Esophagus squamous epithelium (tissue), 5 donors: ENCODE measurements around the gene GABRG2. TPM values are rescaled to one million over a fixed set of nuclear protein-coding genes. Genes with fewer than 3 reads are reported as not detected.

Experiments used
- DNase-seq: peaks from one replicate; lab custom pipeline; 2025; lab: John Stamatoyannopoulos, UW
- H3K27ac ChIP-seq, 4 donors: fragments of 200-600 bp; sonication (generic); one replicate each; pipeline ENCODE4 v1.5.1; 2016 to 2019; ENCODE audit warnings: mild to moderate bottlenecking in 1 of 4
- H3K27me3 ChIP-seq, 4 donors: fragments of 200-600 bp; sonication (generic); 1 replicate in 3 of 4; 2 replicates in 1 of 4; pipeline versions ENCODE4 v1.5.1 to v1.6.0; 2017 to 2021; ENCODE audit warnings: antibody characterized with exemption in 1 of 4
- H3K36me3 ChIP-seq, 3 donors: fragments of 200-600 bp; sonication (generic); one replicate each; pipeline ENCODE4 v1.5.1; 2016 to 2019
- H3K4me1 ChIP-seq, 3 donors: fragments of 200-600 bp; sonication (generic); one replicate each; pipeline ENCODE4 v1.5.1; 2017 to 2019
- H3K4me3 ChIP-seq, 4 donors: fragments of 200-600 bp; sonication (generic); 1 replicate in 3 of 4; 2 replicates in 1 of 4; pipeline ENCODE4 v1.5.1; 2016 to 2019; ENCODE audit warnings: mild to moderate bottlenecking in 2 of 4, moderate library complexity in 1 of 4
- H3K9me3 ChIP-seq, 3 donors: fragments of 200-600 bp; sonication (generic); one replicate each; pipeline ENCODE4 v1.5.1; 2016 to 2019
- POLR2A ChIP-seq, 4 donors: fragments of 450-650 bp; IDR thresholded peaks; one replicate each; pipeline ENCODE4 v1.6.1; 2017; ENCODE audit warnings: antibody characterized with exemption in 4 of 4, mild to moderate bottlenecking in 4 of 4, moderate library complexity in 3 of 4
- WGBS, 2 donors: methylation state at CpG; one replicate each; pipeline ENCODE4 v1.1.5; 2018; 5-methylcytosine and 5-hydroxymethylcytosine counted together
- intact Hi-C: fragments of 100-400 bp; cut with DNase I; formaldehyde crosslinking; loops from one replicate; pipeline ENCODE4 v1.15.0; 2022
- total RNA-seq, 4 donors: library from RNA; depleted of rRNA; stranded (reverse); fragments of >200 nt; gene quantifications; one replicate each; pipeline ENCODE4 v1.1.0, GENCODE V29; 2016
- TF ChIP-seq, protein P1 (sequence below), 6 experiments: fragments of 450-650 bp in 4 of 6; fragments of 200-600 bp in 2 of 6; sonication (generic) in 2 of 6; IDR thresholded peaks; one replicate each; pipeline ENCODE4 v1.5.1; 2016 to 2019; ENCODE audit warnings: antibody characterized with exemption in 6 of 6, mild to moderate bottlenecking in 4 of 6, moderate library complexity in 4 of 6
- donor health status: DM: yes; HTN: yes; CAD: no.

Gene GABRG2
- total RNA-seq, 4 donors from 2014 or later, result not detected

DNA sequence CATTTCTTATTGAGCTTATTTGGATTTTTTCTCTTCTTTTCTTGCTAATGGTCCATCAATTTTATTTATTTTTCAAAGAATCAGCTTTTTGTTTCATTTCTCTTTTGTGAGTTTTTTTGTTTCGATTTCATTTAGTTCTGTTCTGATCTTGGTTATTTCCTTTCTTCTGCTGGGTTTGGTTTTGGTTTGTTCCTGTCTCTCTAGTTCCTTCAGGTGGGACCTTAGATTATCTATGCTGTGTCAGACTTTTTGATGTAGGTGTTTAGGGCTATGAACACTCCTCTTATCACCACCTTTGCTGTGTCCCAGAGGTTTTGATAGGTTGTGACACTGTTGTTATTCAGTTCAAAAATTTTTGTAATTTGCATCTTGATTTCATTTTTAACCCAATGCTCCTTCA, 119.8 kb downstream of the GABRG2 start:
- H3K27me3 ChIP-seq, result no peaks in the 10 kb centered on the region
- intact Hi-C loops, result no loop called here

DNA sequence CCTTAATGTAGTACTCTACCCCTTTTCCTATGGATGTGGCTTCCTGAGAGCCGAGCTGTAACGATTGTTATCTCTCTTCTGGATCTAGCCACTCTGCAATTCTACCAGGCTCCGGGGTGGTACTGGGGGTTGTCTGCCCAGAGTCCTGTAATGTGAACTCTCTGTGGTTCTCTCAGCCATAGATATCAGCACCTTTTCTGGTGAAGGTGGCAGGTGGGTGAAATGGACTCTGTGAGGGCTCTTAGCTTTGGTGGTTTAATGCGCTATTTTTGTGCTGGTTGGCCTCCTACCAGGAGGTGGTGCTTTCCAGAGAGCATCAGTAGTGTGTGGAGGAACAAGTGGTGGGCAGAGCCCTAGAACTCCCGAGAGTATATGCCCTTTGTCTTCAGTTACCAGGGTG, 122.1 kb downstream of the GABRG2 start:
- no peaks in the 10 kb centered on the region for H3K27me3 ChIP-seq
- peaks cover 0 to 6% (median 0%) of the 10 kb centered on the region in 3 donors for H3K9me3 ChIP-seq
- H3K4me1 ChIP-seq, result no peaks in the 10 kb centered on the region
- no peaks in the 10 kb centered on the region for H3K36me3 ChIP-seq
- no peak overlapping the region for H3K27ac ChIP-seq
- H3K4me3 ChIP-seq, result no peak overlapping the region
- intact Hi-C loops, result no loop called here
- WGBS, 2 donors, result 84 to 87% methylated on average over 3 of the region's 5 CpGs
- no peak for TF ChIP-seq POLR2A (IDR thresholded peaks at IDR 0.05)
- TF ChIP-seq, protein P1, sequence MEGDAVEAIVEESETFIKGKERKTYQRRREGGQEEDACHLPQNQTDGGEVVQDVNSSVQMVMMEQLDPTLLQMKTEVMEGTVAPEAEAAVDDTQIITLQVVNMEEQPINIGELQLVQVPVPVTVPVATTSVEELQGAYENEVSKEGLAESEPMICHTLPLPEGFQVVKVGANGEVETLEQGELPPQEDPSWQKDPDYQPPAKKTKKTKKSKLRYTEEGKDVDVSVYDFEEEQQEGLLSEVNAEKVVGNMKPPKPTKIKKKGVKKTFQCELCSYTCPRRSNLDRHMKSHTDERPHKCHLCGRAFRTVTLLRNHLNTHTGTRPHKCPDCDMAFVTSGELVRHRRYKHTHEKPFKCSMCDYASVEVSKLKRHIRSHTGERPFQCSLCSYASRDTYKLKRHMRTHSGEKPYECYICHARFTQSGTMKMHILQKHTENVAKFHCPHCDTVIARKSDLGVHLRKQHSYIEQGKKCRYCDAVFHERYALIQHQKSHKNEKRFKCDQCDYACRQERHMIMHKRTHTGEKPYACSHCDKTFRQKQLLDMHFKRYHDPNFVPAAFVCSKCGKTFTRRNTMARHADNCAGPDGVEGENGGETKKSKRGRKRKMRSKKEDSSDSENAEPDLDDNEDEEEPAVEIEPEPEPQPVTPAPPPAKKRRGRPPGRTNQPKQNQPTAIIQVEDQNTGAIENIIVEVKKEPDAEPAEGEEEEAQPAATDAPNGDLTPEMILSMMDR (IDR thresholded peaks at IDR 0.05), result no peak
- DNase-seq, result no peak

More for the DNA sequence above, 119.8 kb downstream of the GABRG2 start:
- 75 to 82% methylated on average over 1 of the region's 1 CpG for WGBS, 2 donors
- Histone ChIP-seq H3K4me1 (no peaks in the 10 kb centered on the region), H3K4me3 (no peak overlapping the region), H3K27ac (no peak overlapping the region), H3K9me3 (peaks cover 0 to 6% (median 0%) of the 10 kb centered on the region in 3 donors), H3K36me3 (no peaks in the 10 kb centered on the region)
- no peak for TF ChIP-seq POLR2A (IDR thresholded peaks at IDR 0.05)
- TF ChIP-seq, protein P1 (IDR thresholded peaks at IDR 0.05), result no peak
- no peak for DNase-seq

DNA sequence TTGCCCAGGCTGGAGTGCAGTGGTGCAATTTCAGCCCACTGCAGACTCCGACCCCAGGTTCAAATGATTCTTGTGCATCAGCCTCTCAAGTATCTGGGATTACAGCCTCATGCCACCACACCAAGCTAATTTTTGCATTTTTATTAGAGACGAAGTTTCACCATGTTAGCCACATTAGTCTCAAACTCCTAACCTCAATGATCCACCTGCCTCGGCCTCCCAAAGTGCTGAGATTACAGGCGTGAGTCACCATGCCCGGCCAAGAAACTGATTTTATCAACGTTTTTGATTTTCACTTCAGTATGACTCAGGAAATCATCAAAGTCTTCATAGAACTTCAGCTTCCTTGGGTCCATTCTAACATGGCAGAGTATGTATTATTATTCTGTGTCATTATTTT, 125.4 kb downstream of the GABRG2 start:
- Histone ChIP-seq H3K4me3 (no peak overlapping the region), H3K9me3 (peaks cover 0 to 6% (median 0%) of the 10 kb centered on the region in 3 donors), H3K36me3 (no peaks in the 10 kb centered on the region), H3K4me1 (no peaks in the 10 kb centered on the region), H3K27ac (no peak overlapping the region), H3K27me3 (no peaks in the 10 kb centered on the region)
- WGBS, 2 donors, result 76 to 80% methylated on average over 6 of the region's 6 CpGs
- TF ChIP-seq, protein P1 (IDR thresholded peaks at IDR 0.05), result no peak
- no peak for TF ChIP-seq POLR2A (IDR thresholded peaks at IDR 0.05)
- no peak for DNase-seq
- intact Hi-C loops, result no loop called here

DNA sequence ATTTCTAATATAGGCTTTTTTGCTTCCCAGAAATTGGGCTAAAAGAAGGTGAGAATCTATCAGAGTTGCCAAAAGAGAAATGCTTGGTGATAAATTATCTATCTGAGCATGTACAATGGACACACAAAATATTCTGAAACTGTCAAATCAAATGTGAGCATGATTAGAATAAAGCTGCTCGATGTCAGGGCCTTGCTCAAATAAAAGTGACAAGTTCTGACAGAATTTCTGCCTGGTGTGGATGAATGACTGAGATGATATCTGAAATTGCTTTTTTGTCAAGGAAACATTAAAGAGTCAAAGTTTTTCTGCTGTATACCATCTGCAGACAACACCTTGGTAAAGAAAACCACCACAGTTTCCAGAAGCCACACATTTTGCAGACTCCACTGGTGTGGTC, 128.8 kb downstream of the GABRG2 start:
- no peak overlapping the region for H3K4me3 ChIP-seq
- no peak overlapping the region for H3K27ac ChIP-seq
- WGBS, 2 donors, result 21 to 33% methylated on average over 1 of the region's 1 CpG
- intact Hi-C loops, result no loop called here
- DNase-seq, result no peak
- H3K36me3 ChIP-seq, result no peaks in the 10 kb centered on the region
- H3K27me3 ChIP-seq, result no peaks in the 10 kb centered on the region
- no peak for TF ChIP-seq POLR2A (IDR thresholded peaks at IDR 0.05)
- TF ChIP-seq, protein P1 (IDR thresholded peaks at IDR 0.05), result no peak
- no peaks in the 10 kb centered on the region for H3K9me3 ChIP-seq
- no peaks in the 10 kb centered on the region for H3K4me1 ChIP-seq

DNA sequence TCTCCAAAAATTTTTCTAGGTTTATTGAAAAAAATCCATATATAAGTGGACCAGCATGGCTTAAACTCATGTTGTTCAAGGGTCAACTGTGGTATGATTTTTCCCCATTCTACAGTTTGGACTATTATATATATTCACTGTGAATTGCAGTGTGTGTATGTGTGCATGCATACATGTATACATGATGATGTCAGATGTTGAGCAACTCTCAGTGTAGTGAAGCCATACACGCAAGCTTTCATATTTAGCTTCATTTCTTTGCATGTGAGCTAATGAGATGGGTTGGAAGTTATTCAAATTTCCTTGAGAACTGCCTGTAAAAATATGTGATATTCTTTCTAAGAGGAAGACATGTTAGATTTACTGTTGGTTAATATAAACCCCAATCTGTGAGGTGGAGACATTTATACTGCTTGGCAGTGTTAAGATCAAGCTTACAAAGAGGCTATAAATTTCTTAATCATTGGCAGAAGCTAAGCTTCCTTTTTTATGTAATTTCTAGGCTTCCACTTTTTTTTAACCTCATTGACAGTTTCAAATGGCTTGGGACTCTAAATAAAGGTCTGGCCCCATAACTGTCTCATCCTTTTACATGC, 134.8 kb downstream of the GABRG2 start:
- Histone ChIP-seq H3K36me3 (no peaks in the 10 kb centered on the region), H3K9me3 (no peaks in the 10 kb centered on the region), H3K27me3 (no peaks in the 10 kb centered on the region), H3K27ac (no peak overlapping the region), H3K4me1 (no peaks in the 10 kb centered on the region), H3K4me3 (no peak overlapping the region)
- DNase-seq, result no peak
- WGBS, 2 donors, result 50 to 88% methylated on average over 1 of the region's 1 CpG
- TF ChIP-seq POLR2A (IDR thresholded peaks at IDR 0.05), result no peak
- intact Hi-C loops, result no loop called here

Other genes starting within 250 kb of the GABRG2 start
- gene GABRA1, start 219.7 kb upstream of the GABRG2 start, total RNA-seq, result not detected